ENCODE results near the gene TRIM15. TPM values are rescaled to one million over a fixed set of nuclear protein-coding genes. Genes with fewer than 3 reads are reported as not detected.
"Not testable (repeated sequence)": the region's sequence is repeated elsewhere in the genome, so short reads cannot be mapped to it uniquely, and the experiment has no call there.

The TRIM15 gene
- total RNA-seq, 2 donors from 2014 or later, result not detected

DNA sequence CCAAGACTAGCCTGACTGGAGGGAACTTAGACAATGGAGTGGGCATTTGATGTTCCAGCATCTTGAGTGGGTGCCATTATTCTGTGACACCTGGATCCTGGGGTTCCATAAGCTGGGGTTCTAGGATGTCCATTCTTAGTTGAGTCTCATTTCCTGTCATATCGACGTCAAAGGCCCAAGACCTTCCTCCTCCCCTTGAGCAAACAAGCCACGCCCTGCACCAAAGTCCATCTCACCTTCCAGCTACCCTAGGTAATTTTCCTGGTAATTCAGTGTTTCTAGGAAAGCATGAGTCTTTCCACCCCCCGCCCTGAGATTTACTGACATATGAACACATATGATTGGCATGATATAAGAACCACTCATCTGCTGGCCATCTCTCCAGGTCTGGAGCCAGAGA, 27.6 kb upstream of the TRIM15 start, which contains the start of gene TRIM40:
Gene TRIM40 (plus strand): TSS at position 384 of the 400 bp plus-strand sequence. CDS start 897 bp downstream, outside the sequence.
- H3K4me1 Mint-ChIP-seq, result peaks cover 6% of the 10 kb centered on the region
- H3K27ac Mint-ChIP-seq, result no peak within 1 kb of the TSS
- H3K36me3 Mint-ChIP-seq (ENCODE audit: low read depth), result no peaks in the 10 kb centered on the region
- peaks cover 32% of the 10 kb centered on the region for H3K27me3 Mint-ChIP-seq
- no peak within 1 kb of the TSS for H3K4me3 Mint-ChIP-seq
- no peak for ATAC-seq (replicated peaks)
- H3K9me3 Mint-ChIP-seq, result no peaks in the 10 kb centered on the region

DNA sequence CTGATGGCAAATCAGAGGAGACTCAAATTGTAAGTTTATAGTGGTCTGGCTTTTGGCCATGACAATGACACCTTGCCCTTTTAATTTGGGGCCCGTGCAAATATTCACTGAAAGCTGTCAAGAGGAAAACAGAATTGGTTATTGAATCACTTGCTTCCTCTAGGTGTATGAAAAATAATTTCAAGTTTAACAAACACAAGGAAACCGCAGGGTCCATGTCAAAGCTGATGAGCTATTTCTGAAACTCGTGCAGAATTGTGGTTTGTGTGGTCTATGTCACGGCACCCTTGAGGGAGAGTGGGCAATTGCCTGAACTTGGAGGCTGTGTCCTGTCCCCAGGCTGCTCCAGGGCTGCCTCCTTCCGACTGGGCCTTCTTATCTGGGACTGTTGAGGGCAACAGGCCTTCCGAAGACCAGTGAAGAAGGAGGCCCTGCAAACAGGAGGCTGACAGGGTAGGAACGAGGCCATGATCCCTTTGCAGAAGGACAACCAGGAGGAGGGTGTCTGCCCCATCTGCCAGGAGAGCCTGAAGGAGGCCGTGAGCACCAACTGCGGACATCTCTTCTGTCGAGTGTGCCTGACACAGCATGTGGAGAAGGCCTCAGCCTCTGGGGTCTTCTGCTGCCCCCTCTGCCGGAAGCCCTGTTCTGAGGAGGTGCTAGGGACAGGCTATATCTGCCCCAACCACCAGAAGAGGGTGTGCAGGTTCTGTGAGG, 26.6 kb upstream of the TRIM15 start:
- H3K27me3 Mint-ChIP-seq, result peaks cover 30% of the 10 kb centered on the region

DNA sequence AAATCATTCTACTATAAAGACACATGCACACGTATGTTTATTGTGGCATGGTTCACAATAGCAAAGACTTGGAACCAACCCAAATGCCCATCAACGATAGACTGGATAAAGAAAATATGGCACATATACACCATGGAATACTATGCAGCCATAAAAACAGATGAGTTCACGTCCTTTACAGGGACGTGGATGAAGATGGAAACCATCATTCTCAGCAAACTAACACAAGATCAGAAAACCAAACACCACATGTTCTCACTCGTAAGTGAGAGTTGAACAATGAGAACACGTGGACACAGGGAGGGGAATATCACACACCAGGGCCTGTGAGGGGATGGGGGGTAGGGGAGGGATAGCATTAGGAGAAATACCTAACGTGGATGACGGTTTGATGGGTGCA, 23.1 kb upstream of the TRIM15 start:
- not testable (repeated sequence) for H3K27ac Mint-ChIP-seq; ATAC-seq (replicated peaks); H3K4me1 Mint-ChIP-seq; H3K9me3 Mint-ChIP-seq; H3K36me3 Mint-ChIP-seq (ENCODE audit: low read depth); H3K4me3 Mint-ChIP-seq
- peaks cover 35% of the 10 kb centered on the region for H3K27me3 Mint-ChIP-seq

More for the DNA sequence above, 26.6 kb upstream of the TRIM15 start:
- Mint-ChIP-seq H3K4me1 (no peaks in the 10 kb centered on the region), H3K4me3 (no peak overlapping the region), H3K9me3 (no peaks in the 10 kb centered on the region), H3K27ac (no peak overlapping the region), H3K36me3 (ENCODE audit: low read depth) (no peaks in the 10 kb centered on the region)
- peak; percentile 37 for ATAC-seq (replicated peaks)

DNA sequence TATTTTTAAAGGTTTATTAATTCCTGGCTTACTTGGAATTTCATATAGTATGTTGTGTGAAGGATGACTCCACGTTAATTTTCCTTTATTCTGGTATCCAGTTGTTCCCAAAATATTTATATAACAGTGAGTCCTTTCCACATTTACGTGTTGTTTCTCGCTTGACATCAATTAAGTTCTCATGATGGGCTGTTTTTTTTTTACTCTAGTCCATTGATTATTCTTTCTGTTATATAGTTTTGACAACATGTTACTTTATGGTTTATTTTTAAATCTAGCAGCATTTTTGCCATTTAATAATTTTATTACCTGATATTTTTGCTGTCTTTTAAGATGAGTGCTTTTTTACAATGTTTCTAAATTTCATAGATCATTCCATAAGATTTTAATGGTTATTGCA, 20.7 kb upstream of the TRIM15 start:
- Mint-ChIP-seq H3K4me3 (no peak overlapping the region), H3K9me3 (no peaks in the 10 kb centered on the region), H3K4me1 (no peaks in the 10 kb centered on the region), H3K36me3 (ENCODE audit: low read depth) (no peaks in the 10 kb centered on the region), H3K27ac (no peak overlapping the region), H3K27me3 (peaks cover 38% of the 10 kb centered on the region)
- ATAC-seq (replicated peaks), result no peak

GRCh38 chr6:30143780-30144179, 19.6 kb upstream of the TRIM15 start:
- H3K27me3 Mint-ChIP-seq, result peaks cover 44% of the 10 kb centered on the region
- no peaks in the 10 kb centered on the region for H3K9me3 Mint-ChIP-seq
- ATAC-seq (replicated peaks), result no peak
- no peaks in the 10 kb centered on the region for H3K36me3 Mint-ChIP-seq (ENCODE audit: low read depth)
- no peak overlapping the region for H3K4me3 Mint-ChIP-seq
- no peak overlapping the region for H3K27ac Mint-ChIP-seq
- no peaks in the 10 kb centered on the region for H3K4me1 Mint-ChIP-seq

DNA sequence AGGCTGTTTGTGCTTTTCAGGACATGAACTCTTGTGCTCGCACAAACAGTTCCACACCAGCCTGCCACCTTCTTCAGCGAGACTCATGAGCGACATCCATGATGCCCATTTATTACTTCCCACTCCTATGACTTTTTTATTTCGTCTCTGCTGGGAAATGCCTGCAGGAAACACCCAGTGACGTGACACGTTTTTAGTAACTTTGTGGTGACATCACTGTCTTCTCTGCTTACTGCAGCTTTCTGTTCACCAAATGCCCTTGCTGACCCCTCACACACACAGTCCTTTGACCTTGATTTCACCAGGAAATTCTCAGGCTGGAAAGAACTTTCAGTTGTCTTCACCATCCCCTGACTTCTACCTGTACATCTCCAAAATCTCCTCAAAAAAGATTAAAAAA, 18.5 kb upstream of the TRIM15 start:
- H3K9me3 Mint-ChIP-seq, result no peaks in the 10 kb centered on the region
- H3K4me1 Mint-ChIP-seq, result no peaks in the 10 kb centered on the region
- H3K36me3 Mint-ChIP-seq (ENCODE audit: low read depth), result no peaks in the 10 kb centered on the region
- H3K27ac Mint-ChIP-seq, result no peak overlapping the region
- ATAC-seq (replicated peaks), result no peak
- no peak overlapping the region for H3K4me3 Mint-ChIP-seq
- H3K27me3 Mint-ChIP-seq, result peaks cover 44% of the 10 kb centered on the region

DNA sequence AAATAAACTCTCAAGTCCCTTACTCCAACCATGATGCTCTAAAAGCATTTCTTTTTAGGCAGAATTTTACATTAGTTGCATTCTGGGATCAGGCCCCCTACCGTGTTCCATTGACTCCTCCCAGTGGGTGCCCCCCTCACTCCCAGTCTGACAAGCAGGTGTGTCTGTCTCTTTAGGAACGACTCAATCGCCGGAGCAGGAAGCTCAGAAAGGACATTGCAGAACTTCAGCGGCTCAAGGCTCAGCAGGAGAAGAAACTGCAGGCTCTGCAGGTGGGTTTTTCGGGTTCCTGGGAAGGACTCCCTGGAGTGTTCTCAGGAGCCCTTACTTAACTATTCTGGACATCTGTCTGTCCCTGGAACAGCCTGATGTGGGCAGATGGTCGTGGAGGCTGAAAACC, 17.5 kb upstream of the TRIM15 start:
- Mint-ChIP-seq H3K27ac (no peak overlapping the region), H3K36me3 (ENCODE audit: low read depth) (no peaks in the 10 kb centered on the region), H3K9me3 (no peaks in the 10 kb centered on the region), H3K27me3 (peaks cover 47% of the 10 kb centered on the region), H3K4me1 (no peaks in the 10 kb centered on the region), H3K4me3 (no peak overlapping the region)
- no peak for ATAC-seq (replicated peaks)

- Mint-ChIP-seq H3K9me3 (no peaks in the 10 kb centered on the region), H3K27ac (no peak overlapping the region), H3K36me3 (ENCODE audit: low read depth) (no peaks in the 10 kb centered on the region), H3K4me1 (no peaks in the 10 kb centered on the region), H3K4me3 (no peak overlapping the region), H3K27me3 (peaks cover 37% of the 10 kb centered on the region)
- ATAC-seq (replicated peaks), result no peak
These were observed 16.2 kb upstream of the TRIM15 start for GRCh38 chr6:30147096-30147495.

DNA sequence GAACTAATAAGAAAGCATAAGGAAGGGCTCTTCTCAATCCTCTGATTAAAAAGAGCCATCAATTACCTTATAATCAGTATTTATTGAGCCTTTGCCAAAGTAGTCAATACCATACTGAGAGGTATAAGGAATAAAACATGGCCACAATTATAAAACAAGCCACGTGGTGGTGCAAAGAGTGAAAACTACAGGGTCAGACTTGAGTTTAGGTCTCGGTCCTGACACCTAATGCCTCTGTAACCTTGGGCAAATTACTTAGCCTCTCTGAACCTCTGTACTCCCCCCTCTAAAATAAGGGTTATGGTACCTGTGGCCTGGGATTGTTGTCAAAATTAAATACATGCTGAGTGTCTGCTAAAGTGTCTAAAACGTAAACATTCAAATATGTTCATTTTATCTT, 14.1 kb upstream of the TRIM15 start:
- ATAC-seq (replicated peaks), result no peak
- peaks cover 40% of the 10 kb centered on the region for H3K27me3 Mint-ChIP-seq
- no peak overlapping the region for H3K4me3 Mint-ChIP-seq
- H3K4me1 Mint-ChIP-seq, result no peaks in the 10 kb centered on the region
- no peaks in the 10 kb centered on the region for H3K9me3 Mint-ChIP-seq
- no peaks in the 10 kb centered on the region for H3K36me3 Mint-ChIP-seq (ENCODE audit: low read depth)
- no peak overlapping the region for H3K27ac Mint-ChIP-seq

GRCh38 chr6:30149858-30150550, 13.3 kb upstream of the TRIM15 start:
- no peaks in the 10 kb centered on the region for H3K9me3 Mint-ChIP-seq
- peaks cover 37% of the 10 kb centered on the region for H3K27me3 Mint-ChIP-seq
- no peak overlapping the region for H3K27ac Mint-ChIP-seq
- no peak for ATAC-seq (replicated peaks)
- no peaks in the 10 kb centered on the region for H3K4me1 Mint-ChIP-seq
- H3K36me3 Mint-ChIP-seq (ENCODE audit: low read depth), result no peaks in the 10 kb centered on the region
- H3K4me3 Mint-ChIP-seq, result no peak overlapping the region

- Mint-ChIP-seq H3K36me3 (ENCODE audit: low read depth) (no peaks in the 10 kb centered on the region), H3K27me3 (peaks cover 36% of the 10 kb centered on the region), H3K4me1 (no peaks in the 10 kb centered on the region), H3K4me3 (no peak overlapping the region), H3K9me3 (no peaks in the 10 kb centered on the region), H3K27ac (no peak overlapping the region)
- no peak for ATAC-seq (replicated peaks)
These were observed 12.5 kb upstream of the TRIM15 start for GRCh38 chr6:30150671-30151395.

- no peak overlapping the region for H3K27ac Mint-ChIP-seq
- ATAC-seq (replicated peaks), result no peak
- H3K9me3 Mint-ChIP-seq, result no peaks in the 10 kb centered on the region
- no peak overlapping the region for H3K4me3 Mint-ChIP-seq
- no peaks in the 10 kb centered on the region for H3K4me1 Mint-ChIP-seq
- no peaks in the 10 kb centered on the region for H3K36me3 Mint-ChIP-seq (ENCODE audit: low read depth)
- H3K27me3 Mint-ChIP-seq, result peaks cover 40% of the 10 kb centered on the region
These were observed 11.8 kb upstream of the TRIM15 start for GRCh38 chr6:30151580-30151979.

- H3K4me1 Mint-ChIP-seq, result no peaks in the 10 kb centered on the region
- H3K27ac Mint-ChIP-seq, result no peak overlapping the region
- no peak overlapping the region for H3K4me3 Mint-ChIP-seq
- no peak for ATAC-seq (replicated peaks)
- no peaks in the 10 kb centered on the region for H3K9me3 Mint-ChIP-seq
- no peaks in the 10 kb centered on the region for H3K36me3 Mint-ChIP-seq (ENCODE audit: low read depth)
- H3K27me3 Mint-ChIP-seq, result peaks cover 40% of the 10 kb centered on the region
These were observed 11.2 kb upstream of the TRIM15 start for GRCh38 chr6:30152016-30152673.

DNA sequence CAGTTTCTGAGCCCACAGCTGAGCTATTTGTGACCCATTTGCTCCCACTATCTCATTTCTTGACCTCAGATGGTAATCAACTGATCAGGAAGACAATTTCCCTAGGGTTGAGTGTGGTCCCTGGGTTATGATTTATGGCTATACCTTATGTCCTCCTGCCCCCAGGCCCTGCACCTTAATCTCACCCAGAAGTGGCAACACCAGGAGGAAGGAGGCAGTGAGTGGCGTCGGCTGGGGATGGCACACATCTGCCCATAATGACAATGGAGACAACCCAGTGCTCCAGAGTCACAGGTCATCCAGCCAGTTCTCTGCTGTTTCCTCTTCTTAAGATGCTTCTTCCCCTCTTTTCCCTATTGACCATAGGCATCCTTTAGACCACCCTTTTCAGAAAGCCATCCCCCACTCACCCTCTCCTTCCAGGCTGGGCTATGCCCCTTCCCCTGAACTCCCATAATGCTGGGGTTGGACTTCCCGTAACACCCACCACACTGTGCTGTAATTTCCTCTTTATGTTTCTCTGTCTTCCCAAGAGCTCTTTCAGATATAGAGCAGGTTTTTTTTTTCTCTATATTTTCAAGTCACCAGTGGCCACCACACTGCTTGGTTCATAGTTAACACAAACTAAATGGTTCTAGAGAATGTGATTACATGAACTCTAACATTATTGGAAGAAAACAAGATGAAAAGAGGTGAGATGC, 10.3 kb upstream of the TRIM15 start:
- peaks cover 35% of the 10 kb centered on the region for H3K27me3 Mint-ChIP-seq
- H3K36me3 Mint-ChIP-seq (ENCODE audit: low read depth), result no peaks in the 10 kb centered on the region

More for the DNA sequence above, 10.3 kb upstream of the TRIM15 start:
- Mint-ChIP-seq H3K27ac (peak overlapping the region; percentile 11), H3K4me3 (no peak overlapping the region), H3K9me3 (no peaks in the 10 kb centered on the region), H3K4me1 (peaks cover 2% of the 10 kb centered on the region)
- no peak for ATAC-seq (replicated peaks)

All from activated T-helper 17 cell treated with anti-CD3 and anti-CD28 coated beads, Interleukin-2, amount 50 U/mL, for 72 hours (primary cell).